HepG2 (cell line): Measurements from ENCODE around the gene SAMD10. TPM values are rescaled to one million over a fixed set of nuclear protein-coding genes. Genes with fewer than 3 reads are reported as not detected.

Experiments
- ARID2 ChIP-seq: sonication (generic); formaldehyde crosslinking; IDR thresholded peaks from 2 replicates; pipeline ENCODE4 v1.8.1; 2022; ENCODE audit warnings: mild to moderate bottlenecking, missing genetic modification reagents, borderline replicate concordance
- ARNT2 ChIP-seq: sonication (generic); formaldehyde crosslinking; IDR thresholded peaks from 2 replicates; pipeline ENCODE4 v1.8.0; 2022; ENCODE audit warnings: mild to moderate bottlenecking, low read depth, missing genetic modification reagents, moderate library complexity
- EEA1 ChIP-seq: sonication (generic); formaldehyde crosslinking; IDR thresholded peaks from 2 replicates; pipeline ENCODE4 v1.5.1; 2020; ENCODE audit warnings: mild to moderate bottlenecking, missing genetic modification reagents, borderline replicate concordance
- FOXA1 ChIP-seq, 2 experiments: fragments of 450-650 bp in 1 of 2; sonication (generic) in 1 of 2; formaldehyde crosslinking in 1 of 2; IDR thresholded peaks; 2 replicates each; pipeline versions ENCODE4 v1.4.0 to v1.6.1; 2016 to 2020; ENCODE audit warnings: missing genetic modification reagents in 1 of 2
- FOXK1 ChIP-seq: sonication (generic); formaldehyde crosslinking; IDR thresholded peaks from 2 replicates; pipeline ENCODE4 v1.4.0; 2020; ENCODE audit warnings: low read depth, missing genetic modification reagents, borderline replicate concordance
- HES4 ChIP-seq: sonication (generic); formaldehyde crosslinking; IDR thresholded peaks from 2 replicates; pipeline ENCODE4 v1.9.0; 2021; ENCODE audit warnings: mild to moderate bottlenecking, missing genetic modification reagents, borderline replicate concordance
- HNF4A ChIP-seq: sonication (generic); formaldehyde crosslinking; IDR thresholded peaks from 2 replicates; pipeline ENCODE4 v1.4.0; 2020; ENCODE audit warnings: missing genetic modification reagents
- HOXD1 ChIP-seq: sonication (generic); formaldehyde crosslinking; IDR thresholded peaks from 2 replicates; pipeline ENCODE4 v1.5.0; 2020; ENCODE audit warnings: missing genetic modification reagents
- RARA ChIP-seq: IDR thresholded peaks from 2 replicates; pipeline ENCODE4 v1.6.1; 2016; ENCODE audit warnings: missing genetic modification reagents, missing compliant biosample characterization
- SETDB1 ChIP-seq: sonication (generic); formaldehyde crosslinking; IDR thresholded peaks from 2 replicates; pipeline ENCODE4 v1.5.1; 2020; ENCODE audit warnings: missing genetic modification reagents, mild to moderate bottlenecking, borderline replicate concordance
- ZC3H13 ChIP-seq: sonication (generic); formaldehyde crosslinking; IDR thresholded peaks from 2 replicates; pipeline ENCODE4 v1.8.1; 2023; ENCODE audit warnings: mild to moderate bottlenecking, missing genetic modification reagents, moderate library complexity
- polyA plus RNA-seq, 8 experiments: library from polyadenylated mRNA; depleted of rRNA in 3 of 8; stranded (reverse) in 7 of 8; unstranded in 1 of 8; fragments of >200 nt; fragmentation: Illumina TruSeq in 4 of 8; extraction: Trizol in 4 of 8; gene quantifications; 2 replicates each; pipeline versions ENCODE4 v1.2.1 to v1.2.3, GENCODE V29; 2011 to 2016; ENCODE audit warnings: low read depth in 4 of 8, missing spikeins in 1 of 8, mixed read lengths in 1 of 8; ENCODE audit not compliant: insufficient read depth in 1 of 8
- total RNA-seq, 5 experiments: library from RNA; depleted of rRNA; stranded (reverse); fragments of >200 nt; fragmentation: Illumina TruSeq; extraction: Trizol; gene quantifications; 2 replicates each; pipeline ENCODE4 v1.2.3, GENCODE V29; 2016; ENCODE audit warnings: low read depth in 1 of 5
- TF ChIP-seq, protein P1 (sequence below): IDR thresholded peaks from 2 replicates; pipeline ENCODE4 v1.6.1; 2016; ENCODE audit warnings: low read depth, missing genetic modification reagents, missing compliant biosample characterization
- TF ChIP-seq, protein P2 (sequence below): sonication (generic); formaldehyde crosslinking; conservative IDR thresholded peaks from 2 replicates; pipeline ENCODE4 v1.8.0; 2022; ENCODE audit warnings: missing genetic modification reagents
- TF ChIP-seq, protein P3 (sequence below): sonication (generic); formaldehyde crosslinking; IDR thresholded peaks from 2 replicates; pipeline ENCODE4 v1.4.0; 2020; ENCODE audit warnings: missing genetic modification reagents
- TF ChIP-seq, protein P4 (sequence below): sonication (generic); formaldehyde crosslinking; IDR thresholded peaks from 2 replicates; pipeline ENCODE4 v1.5.1; 2020; ENCODE audit warnings: mild to moderate bottlenecking, missing genetic modification reagents, moderate library complexity
- TF ChIP-seq, protein P5 (sequence below): sonication (generic); formaldehyde crosslinking; IDR thresholded peaks from 2 replicates; pipeline ENCODE4 v1.4.0; 2020; ENCODE audit warnings: missing genetic modification reagents, borderline replicate concordance

Gene SAMD10
- total and polyA plus RNA-seq, 2 of the 13 experiments (the other 11 are each of a cell fraction or from before 2014, with no cell fraction given), result 6.1 to 11.0 TPM

DNA sequence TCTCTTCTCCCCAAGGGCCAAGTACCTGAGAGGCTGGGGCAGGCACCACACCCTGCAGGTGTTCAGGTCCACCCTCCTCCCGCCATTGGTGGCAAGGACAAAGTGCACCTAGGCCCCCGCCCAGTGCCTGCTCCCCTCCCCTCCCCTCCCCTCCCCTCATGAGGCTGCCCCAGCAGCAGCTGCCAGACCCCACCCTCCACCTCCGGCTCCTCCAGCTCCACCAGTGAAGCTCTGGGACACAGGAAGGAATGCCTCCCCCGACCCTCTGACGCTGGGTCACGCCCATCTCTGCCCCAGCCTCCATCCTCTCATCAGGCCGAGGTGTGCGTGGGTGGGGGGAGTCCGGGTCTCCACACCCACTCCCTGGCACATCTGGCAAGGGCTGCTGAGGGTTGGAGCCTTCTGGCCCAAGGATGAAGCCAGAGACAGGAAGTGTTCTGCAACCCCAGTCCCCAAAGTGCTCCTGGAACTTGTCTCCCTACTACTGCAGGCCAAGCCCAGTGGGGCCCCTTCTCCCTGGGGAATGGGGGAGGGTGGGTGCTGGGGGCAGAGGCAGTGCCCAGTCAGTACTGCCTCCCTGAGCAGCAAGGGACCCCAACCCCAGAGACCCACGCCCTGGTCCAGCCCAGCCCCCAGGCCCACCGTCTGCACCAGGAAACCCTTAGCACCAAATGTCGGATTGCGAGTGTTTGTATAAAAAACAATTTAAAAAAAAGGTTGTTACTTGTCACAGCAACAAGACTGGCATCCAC is 21.6 kb downstream of the SAMD10 start (continued):
- TF ChIP-seq, protein P1, sequence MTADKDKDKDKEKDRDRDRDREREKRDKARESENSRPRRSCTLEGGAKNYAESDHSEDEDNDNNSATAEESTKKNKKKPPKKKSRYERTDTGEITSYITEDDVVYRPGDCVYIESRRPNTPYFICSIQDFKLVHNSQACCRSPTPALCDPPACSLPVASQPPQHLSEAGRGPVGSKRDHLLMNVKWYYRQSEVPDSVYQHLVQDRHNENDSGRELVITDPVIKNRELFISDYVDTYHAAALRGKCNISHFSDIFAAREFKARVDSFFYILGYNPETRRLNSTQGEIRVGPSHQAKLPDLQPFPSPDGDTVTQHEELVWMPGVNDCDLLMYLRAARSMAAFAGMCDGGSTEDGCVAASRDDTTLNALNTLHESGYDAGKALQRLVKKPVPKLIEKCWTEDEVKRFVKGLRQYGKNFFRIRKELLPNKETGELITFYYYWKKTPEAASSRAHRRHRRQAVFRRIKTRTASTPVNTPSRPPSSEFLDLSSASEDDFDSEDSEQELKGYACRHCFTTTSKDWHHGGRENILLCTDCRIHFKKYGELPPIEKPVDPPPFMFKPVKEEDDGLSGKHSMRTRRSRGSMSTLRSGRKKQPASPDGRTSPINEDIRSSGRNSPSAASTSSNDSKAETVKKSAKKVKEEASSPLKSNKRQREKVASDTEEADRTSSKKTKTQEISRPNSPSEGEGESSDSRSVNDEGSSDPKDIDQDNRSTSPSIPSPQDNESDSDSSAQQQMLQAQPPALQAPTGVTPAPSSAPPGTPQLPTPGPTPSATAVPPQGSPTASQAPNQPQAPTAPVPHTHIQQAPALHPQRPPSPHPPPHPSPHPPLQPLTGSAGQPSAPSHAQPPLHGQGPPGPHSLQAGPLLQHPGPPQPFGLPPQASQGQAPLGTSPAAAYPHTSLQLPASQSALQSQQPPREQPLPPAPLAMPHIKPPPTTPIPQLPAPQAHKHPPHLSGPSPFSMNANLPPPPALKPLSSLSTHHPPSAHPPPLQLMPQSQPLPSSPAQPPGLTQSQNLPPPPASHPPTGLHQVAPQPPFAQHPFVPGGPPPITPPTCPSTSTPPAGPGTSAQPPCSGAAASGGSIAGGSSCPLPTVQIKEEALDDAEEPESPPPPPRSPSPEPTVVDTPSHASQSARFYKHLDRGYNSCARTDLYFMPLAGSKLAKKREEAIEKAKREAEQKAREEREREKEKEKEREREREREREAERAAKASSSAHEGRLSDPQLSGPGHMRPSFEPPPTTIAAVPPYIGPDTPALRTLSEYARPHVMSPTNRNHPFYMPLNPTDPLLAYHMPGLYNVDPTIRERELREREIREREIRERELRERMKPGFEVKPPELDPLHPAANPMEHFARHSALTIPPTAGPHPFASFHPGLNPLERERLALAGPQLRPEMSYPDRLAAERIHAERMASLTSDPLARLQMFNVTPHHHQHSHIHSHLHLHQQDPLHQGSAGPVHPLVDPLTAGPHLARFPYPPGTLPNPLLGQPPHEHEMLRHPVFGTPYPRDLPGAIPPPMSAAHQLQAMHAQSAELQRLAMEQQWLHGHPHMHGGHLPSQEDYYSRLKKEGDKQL (CRISPR knock-in tag), result no peak
- TF ChIP-seq, protein P2, sequence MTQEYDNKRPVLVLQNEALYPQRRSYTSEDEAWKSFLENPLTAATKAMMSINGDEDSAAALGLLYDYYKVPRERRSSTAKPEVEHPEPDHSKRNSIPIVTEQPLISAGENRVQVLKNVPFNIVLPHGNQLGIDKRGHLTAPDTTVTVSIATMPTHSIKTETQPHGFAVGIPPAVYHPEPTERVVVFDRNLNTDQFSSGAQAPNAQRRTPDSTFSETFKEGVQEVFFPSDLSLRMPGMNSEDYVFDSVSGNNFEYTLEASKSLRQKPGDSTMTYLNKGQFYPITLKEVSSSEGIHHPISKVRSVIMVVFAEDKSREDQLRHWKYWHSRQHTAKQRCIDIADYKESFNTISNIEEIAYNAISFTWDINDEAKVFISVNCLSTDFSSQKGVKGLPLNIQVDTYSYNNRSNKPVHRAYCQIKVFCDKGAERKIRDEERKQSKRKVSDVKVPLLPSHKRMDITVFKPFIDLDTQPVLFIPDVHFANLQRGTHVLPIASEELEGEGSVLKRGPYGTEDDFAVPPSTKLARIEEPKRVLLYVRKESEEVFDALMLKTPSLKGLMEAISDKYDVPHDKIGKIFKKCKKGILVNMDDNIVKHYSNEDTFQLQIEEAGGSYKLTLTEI (CRISPR knock-in tag), result no peak
- TF ChIP-seq, protein P3, sequence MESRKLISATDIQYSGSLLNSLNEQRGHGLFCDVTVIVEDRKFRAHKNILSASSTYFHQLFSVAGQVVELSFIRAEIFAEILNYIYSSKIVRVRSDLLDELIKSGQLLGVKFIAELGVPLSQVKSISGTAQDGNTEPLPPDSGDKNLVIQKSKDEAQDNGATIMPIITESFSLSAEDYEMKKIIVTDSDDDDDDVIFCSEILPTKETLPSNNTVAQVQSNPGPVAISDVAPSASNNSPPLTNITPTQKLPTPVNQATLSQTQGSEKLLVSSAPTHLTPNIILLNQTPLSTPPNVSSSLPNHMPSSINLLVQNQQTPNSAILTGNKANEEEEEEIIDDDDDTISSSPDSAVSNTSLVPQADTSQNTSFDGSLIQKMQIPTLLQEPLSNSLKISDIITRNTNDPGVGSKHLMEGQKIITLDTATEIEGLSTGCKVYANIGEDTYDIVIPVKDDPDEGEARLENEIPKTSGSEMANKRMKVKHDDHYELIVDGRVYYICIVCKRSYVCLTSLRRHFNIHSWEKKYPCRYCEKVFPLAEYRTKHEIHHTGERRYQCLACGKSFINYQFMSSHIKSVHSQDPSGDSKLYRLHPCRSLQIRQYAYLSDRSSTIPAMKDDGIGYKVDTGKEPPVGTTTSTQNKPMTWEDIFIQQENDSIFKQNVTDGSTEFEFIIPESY, result no peak
- peak; percentile 33; the same call in 1 of the 2 replicates for TF ChIP-seq HNF4A (CRISPR knock-in tag)
- 0 out of 2 replicates have a peak, but pooled peaks have one; percentile 4 for TF ChIP-seq ARNT2
- TF ChIP-seq RARA, result no peak
- no peak for TF ChIP-seq HES4 (CRISPR knock-in tag)
- peak; percentile 23; the same call in 1 of the 2 replicates for TF ChIP-seq EEA1 (CRISPR knock-in tag)
- TF ChIP-seq, protein P4, sequence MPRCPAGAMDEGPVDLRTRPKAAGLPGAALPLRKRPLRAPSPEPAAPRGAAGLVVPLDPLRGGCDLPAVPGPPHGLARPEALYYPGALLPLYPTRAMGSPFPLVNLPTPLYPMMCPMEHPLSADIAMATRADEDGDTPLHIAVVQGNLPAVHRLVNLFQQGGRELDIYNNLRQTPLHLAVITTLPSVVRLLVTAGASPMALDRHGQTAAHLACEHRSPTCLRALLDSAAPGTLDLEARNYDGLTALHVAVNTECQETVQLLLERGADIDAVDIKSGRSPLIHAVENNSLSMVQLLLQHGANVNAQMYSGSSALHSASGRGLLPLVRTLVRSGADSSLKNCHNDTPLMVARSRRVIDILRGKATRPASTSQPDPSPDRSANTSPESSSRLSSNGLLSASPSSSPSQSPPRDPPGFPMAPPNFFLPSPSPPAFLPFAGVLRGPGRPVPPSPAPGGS (CRISPR knock-in tag), result no peak
- TF ChIP-seq SETDB1 (CRISPR knock-in tag), result no peak
- no peak for TF ChIP-seq ZC3H13 (CRISPR knock-in tag)
- TF ChIP-seq, protein P5, sequence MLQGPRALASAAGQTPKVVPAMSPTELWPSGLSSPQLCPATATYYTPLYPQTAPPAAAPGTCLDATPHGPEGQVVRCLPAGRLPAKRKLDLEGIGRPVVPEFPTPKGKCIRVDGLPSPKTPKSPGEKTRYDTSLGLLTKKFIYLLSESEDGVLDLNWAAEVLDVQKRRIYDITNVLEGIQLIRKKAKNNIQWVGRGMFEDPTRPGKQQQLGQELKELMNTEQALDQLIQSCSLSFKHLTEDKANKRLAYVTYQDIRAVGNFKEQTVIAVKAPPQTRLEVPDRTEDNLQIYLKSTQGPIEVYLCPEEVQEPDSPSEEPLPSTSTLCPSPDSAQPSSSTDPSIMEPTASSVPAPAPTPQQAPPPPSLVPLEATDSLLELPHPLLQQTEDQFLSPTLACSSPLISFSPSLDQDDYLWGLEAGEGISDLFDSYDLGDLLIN (CRISPR knock-in tag), result no peak
- no peak for TF ChIP-seq ARID2
- TF ChIP-seq FOXK1, result no peak
- no peak for TF ChIP-seq FOXA1 (IDR thresholded peaks at IDR 0.05)
- 0 out of 2 replicates have a peak, but pooled peaks have one; percentile 3 for TF ChIP-seq FOXA1 (CRISPR knock-in tag; IDR thresholded peaks at IDR 0.05)
- peak; percentile 63; the same call in 1 of the 2 replicates for TF ChIP-seq HOXD1 (CRISPR knock-in tag)
